Loucy (cell line): ENCODE data around the gene PC.

Source experiments
- CTCF ChIP-seq: fragments of 200-600 bp; sonication (generic); conservative IDR thresholded peaks from 2 replicates; pipeline ENCODE4 v1.5.1; 2014; ENCODE audit warnings: mild to moderate bottlenecking, antibody characterized with exemption, low read length
- EZH2phosphoT487 ChIP-seq: fragments of 200-600 bp; IDR thresholded peaks from 2 replicates; pipeline ENCODE4 v1.6.1; 2018; ENCODE audit warnings: antibody characterized with exemption, mild to moderate bottlenecking, moderate library complexity, borderline replicate concordance

- TF ChIP-seq CTCF (no peak), EZH2phosphoT487 (no peak)
Measured at GRCh38 chr11:66880496-66881450, 77.4 kb downstream of the PC start.
